Activated CD8-positive, alpha-beta memory T cell treated with anti-CD3 and anti-CD28 coated beads, Interleukin-2, amount 50 U/mL, for 48 hours (primary cell): ENCODE results near the gene AATK.

ENCODE experiments used
- DNase-seq: peaks from one replicate; pipeline ENCODE4 v3.0.0-alpha.2; 2020

AATK gene

DNA sequence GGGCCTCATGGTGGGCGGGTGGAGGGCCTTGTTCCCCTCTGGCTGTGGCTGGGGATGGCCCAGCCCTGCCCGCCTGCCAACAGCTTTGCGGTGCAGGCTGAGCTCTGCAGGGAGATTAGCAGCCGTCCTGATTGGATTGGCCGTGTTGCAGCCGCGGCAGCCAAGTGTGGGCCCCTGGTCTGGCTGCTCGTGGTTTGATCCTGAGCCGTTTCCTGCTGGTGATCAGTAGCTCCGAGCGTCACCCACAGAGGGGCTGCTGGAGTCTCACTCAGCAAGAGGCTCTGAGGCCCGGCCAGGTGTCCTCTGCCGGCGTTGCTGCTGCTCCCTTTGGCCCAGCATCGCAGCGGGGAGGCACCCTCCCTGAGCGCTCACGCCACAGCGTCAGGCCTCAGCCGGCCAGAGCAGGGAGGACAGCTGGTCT is 98.6 kb downstream of the AATK start:
- DNase-seq, result no peak
